NK-92 treated with Interleukin-12 subunit alpha and Interleukin-12 subunit beta, amount 100 ng/mL, for 24 hours (cell line): ENCODE results near the gene LRRC46.
A peak's percentile ranks its signal among the peaks of the same experiment; 100 is the strongest.

Experiments used
- DNase-seq: peaks from one replicate; lab custom pipeline; 2025; lab: John Stamatoyannopoulos, UW

The LRRC46 gene

GRCh38 chr17:47810200-47810821 lies 21.2 kb upstream of the LRRC46 start:
- peak; percentile 75 for DNase-seq

GRCh38 chr17:47810901-47811635 lies 20.4 kb upstream of the LRRC46 start:
- DNase-seq, result no peak

- no peak for DNase-seq
These were observed 19.8 kb upstream of the LRRC46 start for GRCh38 chr17:47811709-47812108.

- DNase-seq, result no peak
These were observed 19.1 kb upstream of the LRRC46 start for GRCh38 chr17:47812146-47812920.

GRCh38 chr17:47813077-47813476 lies 18.4 kb upstream of the LRRC46 start:
- DNase-seq, result no peak

GRCh38 chr17:47813512-47814031 lies 17.9 kb upstream of the LRRC46 start:
- no peak for DNase-seq

GRCh38 chr17:47815106-47815918 lies 16.2 kb upstream of the LRRC46 start:
- no peak for DNase-seq

- no peak for DNase-seq
These were observed 15.2 kb upstream of the LRRC46 start for GRCh38 chr17:47816111-47816735.

- DNase-seq, result no peak
These were observed 14.5 kb upstream of the LRRC46 start for GRCh38 chr17:47816947-47817346.

GRCh38 chr17:47818002-47818695 lies 13.3 kb upstream of the LRRC46 start:
- DNase-seq, result no peak

- DNase-seq, result no peak
These were observed 12.0 kb upstream of the LRRC46 start for GRCh38 chr17:47819475-47819874.

GRCh38 chr17:47820033-47820789 lies 11.3 kb upstream of the LRRC46 start:
- no peak for DNase-seq

GRCh38 chr17:47821031-47821423 lies 10.4 kb upstream of the LRRC46 start:
- no peak for DNase-seq

GRCh38 chr17:47821424-47822391 lies 9.8 kb upstream of the LRRC46 start, which contains the start of gene OSBPL7:
TSS of gene OSBPL7 (minus strand) at chr17:47821794. CDS start at chr17:47820278, 1,516 bp downstream.
- DNase-seq, result peak; percentile 88

GRCh38 chr17:47822785-47823184 lies 8.7 kb upstream of the LRRC46 start:
- no peak for DNase-seq

- DNase-seq, result no peak
These were observed 8.0 kb upstream of the LRRC46 start for GRCh38 chr17:47823519-47823918.

- DNase-seq, result peak; percentile 68
These were observed 1.6 kb upstream of the LRRC46 start for GRCh38 chr17:47829870-47830269.

- DNase-seq, result no peak
These were observed 971 bp upstream of the LRRC46 start for GRCh38 chr17:47830396-47831002.
